GM18858 (cell line): Measurements from ENCODE around the gene DAPK1.
"Not testable (repeated sequence)": the region's sequence is repeated elsewhere in the genome, so short reads cannot be mapped to it uniquely, and the experiment has no call there.

ENCODE experiments used
- ATAC-seq: cut with Tn5 transposase; IDR thresholded peaks from one replicate; pipeline ENCODE4 v1.9.1; 2021; ENCODE audit not compliant: unreplicated experiment

The DAPK1 gene

GRCh38 chr9:87540444-87541105, 42.9 kb downstream of the DAPK1 start:
- no peak for ATAC-seq

GRCh38 chr9:87541663-87542062, 44.0 kb downstream of the DAPK1 start:
- no peak for ATAC-seq

GRCh38 chr9:87542141-87542540, 44.5 kb downstream of the DAPK1 start:
- ATAC-seq = no peak

GRCh38 chr9:87543251-87543650, 45.6 kb downstream of the DAPK1 start:
- no peak for ATAC-seq

- no peak for ATAC-seq
These were observed 48.2 kb downstream of the DAPK1 start for GRCh38 chr9:87545858-87546257.

GRCh38 chr9:87546704-87547103, 49.0 kb downstream of the DAPK1 start:
- ATAC-seq = no peak

- ATAC-seq = no peak
These were observed 50.0 kb downstream of the DAPK1 start for GRCh38 chr9:87547671-87548081.

GRCh38 chr9:87548159-87548558, 50.5 kb downstream of the DAPK1 start:
- ATAC-seq = no peak

GRCh38 chr9:87549088-87549487, 51.4 kb downstream of the DAPK1 start:
- ATAC-seq = not testable (repeated sequence)

GRCh38 chr9:87549791-87550190, 52.1 kb downstream of the DAPK1 start:
- no peak for ATAC-seq

- ATAC-seq = no peak
These were observed 52.7 kb downstream of the DAPK1 start for GRCh38 chr9:87550253-87550954.

- no peak for ATAC-seq
These were observed 54.1 kb downstream of the DAPK1 start for GRCh38 chr9:87551772-87552217.

- ATAC-seq = no peak
These were observed 56.7 kb downstream of the DAPK1 start for GRCh38 chr9:87554171-87554910.

- no peak for ATAC-seq
These were observed 57.3 kb downstream of the DAPK1 start for GRCh38 chr9:87554976-87555375.

GRCh38 chr9:87556039-87556438, 58.4 kb downstream of the DAPK1 start:
- ATAC-seq = no peak

GRCh38 chr9:87556821-87557220, 59.2 kb downstream of the DAPK1 start:
- no peak for ATAC-seq

GRCh38 chr9:87557996-87558395, 60.3 kb downstream of the DAPK1 start:
- no peak for ATAC-seq

GRCh38 chr9:87558606-87559190, 61.0 kb downstream of the DAPK1 start:
- no peak for ATAC-seq

- ATAC-seq = no peak
These were observed 64.4 kb downstream of the DAPK1 start for GRCh38 chr9:87562062-87562461.

GRCh38 chr9:87562530-87563170, 65.0 kb downstream of the DAPK1 start:
- ATAC-seq = no peak

- ATAC-seq = no peak
These were observed 66.4 kb downstream of the DAPK1 start for GRCh38 chr9:87564111-87564510.
